ENCODE data around the gene ETV1.

Gene ETV1

DNA sequence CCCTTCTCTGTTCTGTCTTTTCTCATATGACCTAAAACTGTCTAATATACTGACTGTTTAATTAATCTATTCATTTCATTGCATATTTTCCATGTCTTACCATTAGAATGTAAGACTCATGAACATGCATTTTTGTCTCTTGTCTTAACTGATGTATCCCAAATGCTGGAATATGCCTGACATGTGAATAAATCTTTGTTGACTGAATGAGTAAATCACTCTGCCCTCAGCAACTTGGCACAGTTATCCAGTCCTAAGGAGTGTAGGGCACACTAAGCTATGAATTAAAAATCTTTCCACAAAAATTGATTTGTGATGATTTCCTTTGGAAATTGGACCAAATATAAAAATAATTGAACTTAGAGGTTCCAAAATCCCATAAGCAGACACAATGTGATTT is 111.3 kb downstream of the ETV1 start:
- no peak for DNase-seq

DNA sequence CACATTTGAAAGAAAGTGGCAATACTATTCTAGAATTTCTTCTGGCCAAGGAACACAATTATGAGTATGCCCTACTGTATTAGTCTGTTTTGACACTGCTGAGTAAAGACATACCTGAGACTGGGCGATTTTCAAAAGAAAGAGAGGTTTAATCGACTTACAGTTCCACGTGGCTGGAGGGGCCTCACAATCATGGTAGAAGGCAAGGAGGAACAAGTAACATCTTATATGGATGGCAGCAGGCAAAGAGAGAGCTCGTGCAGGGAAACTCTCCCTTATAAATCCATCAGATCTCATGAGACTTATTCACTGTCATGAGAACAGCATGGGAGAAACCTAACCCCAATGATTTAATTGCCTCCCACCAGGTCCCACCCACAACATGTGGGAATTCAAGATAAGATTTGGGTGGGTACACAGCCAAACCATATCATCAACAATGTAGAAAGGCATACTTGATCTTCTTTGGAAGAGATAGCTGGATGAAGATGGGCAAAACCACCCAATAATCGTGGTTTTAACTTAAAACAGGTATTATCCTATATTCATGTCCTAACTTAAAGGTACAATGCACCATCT is 113.9 kb downstream of the ETV1 start:
- no peak for DNase-seq

DNA sequence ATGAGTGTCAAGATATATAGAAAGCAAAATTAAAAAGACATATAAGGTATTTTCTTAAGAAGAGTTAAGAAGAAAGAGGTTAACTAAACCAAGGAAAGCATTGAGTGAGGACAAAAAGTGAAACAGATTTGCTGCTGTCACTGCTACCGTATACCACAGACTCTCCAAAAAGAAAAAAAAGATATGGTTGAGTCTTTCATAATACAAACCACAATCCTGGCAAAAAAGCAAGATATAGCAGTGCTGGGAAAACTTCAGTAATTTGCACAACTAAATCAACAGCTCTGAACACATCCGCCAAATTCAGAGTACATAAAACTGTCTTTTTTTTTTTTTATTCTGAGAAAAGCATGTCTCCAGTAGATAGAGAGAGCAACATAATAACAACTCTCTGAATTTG is 114.7 kb downstream of the ETV1 start:
- DNase-seq: no peak

DNA sequence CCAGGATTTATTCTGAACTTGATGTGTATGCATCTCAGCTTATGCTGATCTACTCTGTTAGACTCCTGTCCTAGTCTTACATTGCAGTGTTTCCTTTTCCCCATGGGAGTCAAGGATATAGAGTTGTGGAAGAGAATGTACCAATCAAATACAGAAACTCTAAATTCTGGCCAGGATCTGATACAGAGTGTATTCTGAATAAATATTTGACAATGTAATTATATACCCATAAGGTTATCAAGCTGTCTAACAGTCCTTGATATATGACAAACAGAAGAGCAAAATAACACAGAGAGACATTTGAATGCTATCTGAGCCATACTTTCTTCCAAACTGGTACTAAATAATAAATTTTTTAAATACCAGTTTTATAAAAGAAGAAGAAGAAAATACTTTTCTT is 116.8 kb downstream of the ETV1 start:
- no peak for DNase-seq

DNA sequence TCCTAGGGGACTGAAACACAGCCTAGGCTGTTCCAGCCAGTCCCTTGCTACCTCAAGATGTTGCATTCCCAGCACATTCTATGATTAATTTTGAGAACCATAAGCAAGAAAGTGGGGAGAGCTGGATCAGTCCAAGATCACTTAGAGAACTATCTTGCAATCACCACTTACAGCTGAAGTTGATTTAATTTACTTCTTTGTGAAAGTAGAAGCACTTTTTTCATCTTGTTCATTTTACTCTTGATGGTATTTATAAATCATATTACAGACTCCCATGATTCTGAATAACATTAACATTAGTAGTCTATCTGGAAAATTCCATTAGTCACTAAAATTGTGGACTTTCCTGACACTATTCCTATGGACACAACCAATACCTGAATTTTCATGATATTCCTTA is 118.5 kb downstream of the ETV1 start:
- DNase-seq: no peak

DNA sequence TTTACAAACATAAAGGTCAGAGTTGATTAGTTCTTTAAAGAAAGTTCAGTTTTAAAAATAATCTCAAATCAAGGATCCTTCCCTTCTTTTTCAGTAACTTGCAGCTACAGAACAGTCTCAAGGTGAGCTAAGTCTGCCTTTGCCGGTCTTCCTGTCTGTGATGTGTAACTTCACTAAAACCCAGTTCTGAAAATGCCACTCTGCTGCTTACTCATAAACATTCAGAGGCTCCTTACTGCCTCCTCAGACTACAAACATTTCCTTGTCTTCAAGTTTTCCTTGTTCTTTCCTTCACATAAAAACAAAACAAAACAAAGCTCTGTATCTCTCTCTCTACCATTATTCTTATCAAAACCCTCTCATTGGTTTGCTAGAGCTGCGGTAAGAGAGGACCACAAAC is 128.7 kb downstream of the ETV1 start:
- DNase-seq: no peak

DNA sequence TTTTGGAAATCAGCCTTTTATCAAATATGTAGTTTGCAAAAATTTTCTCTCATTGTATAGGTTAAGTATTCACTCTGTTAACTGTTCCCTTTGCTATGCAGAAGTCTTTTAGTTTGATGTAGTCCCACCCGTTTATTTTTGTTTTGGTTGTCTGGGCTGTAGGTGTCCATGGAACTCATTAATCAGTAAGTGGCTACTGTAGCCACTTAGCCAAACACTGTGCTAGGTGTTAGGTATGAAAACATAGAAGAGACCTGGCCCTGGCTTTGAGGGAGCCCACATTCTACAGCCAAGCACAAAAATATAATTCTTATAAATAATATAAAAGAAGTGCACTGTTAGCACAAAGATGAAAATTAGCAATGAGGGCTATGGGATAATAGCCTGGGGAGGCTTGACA is 133.5 kb downstream of the ETV1 start:
- peak; percentile 47 for DNase-seq

DNA sequence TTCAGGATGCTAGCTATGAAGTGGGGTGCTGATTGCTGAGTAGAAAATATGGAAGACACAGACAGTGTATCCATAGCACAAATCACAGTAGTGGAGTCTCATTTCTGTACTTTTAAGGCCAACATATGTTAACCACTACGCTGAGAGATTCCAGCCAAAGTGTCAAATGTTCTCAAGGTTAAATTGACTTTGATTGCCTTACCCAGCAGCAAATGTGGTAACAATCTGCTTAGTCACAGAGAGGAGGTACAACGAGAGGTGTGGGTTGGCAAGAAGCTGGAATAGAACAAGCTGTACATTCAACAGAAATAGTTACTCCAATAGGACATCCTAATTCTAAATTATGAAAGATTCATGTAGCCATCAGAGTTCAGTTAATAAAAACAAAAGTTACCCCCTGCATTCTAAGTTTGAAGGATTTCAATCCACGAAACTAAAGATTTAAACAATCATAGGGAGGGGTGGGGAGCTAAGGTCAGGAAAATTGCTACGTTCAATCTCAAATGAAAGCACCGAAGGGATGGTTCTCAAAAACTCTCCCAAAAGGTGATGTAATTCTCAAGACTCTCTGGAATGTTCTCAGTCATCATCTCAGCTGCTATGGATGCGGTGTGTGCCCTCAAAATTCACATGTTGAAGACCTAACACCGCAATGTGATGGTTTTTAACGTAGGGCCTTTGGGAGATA is 137.0 kb downstream of the ETV1 start:
- no peak for DNase-seq

DNA sequence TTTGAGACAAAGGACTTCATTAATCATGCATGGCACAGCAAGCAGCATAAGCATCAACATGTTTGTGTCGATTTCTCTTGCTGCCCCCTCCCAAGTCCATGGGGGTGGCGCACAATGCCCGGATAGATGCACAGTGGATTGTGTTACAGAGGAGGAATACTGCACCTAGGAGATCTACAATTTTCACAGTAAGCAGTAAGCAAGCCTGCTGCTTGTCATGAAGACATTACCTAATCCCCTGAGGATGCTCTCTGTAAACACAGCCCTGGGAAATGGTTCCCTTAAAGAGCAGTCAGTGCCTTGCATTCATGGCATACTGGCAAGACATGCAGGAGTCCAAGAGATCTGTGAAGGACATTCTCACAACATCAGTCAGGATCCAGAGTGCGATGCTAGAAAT is 137.7 kb downstream of the ETV1 start:
- no peak for DNase-seq

DNA sequence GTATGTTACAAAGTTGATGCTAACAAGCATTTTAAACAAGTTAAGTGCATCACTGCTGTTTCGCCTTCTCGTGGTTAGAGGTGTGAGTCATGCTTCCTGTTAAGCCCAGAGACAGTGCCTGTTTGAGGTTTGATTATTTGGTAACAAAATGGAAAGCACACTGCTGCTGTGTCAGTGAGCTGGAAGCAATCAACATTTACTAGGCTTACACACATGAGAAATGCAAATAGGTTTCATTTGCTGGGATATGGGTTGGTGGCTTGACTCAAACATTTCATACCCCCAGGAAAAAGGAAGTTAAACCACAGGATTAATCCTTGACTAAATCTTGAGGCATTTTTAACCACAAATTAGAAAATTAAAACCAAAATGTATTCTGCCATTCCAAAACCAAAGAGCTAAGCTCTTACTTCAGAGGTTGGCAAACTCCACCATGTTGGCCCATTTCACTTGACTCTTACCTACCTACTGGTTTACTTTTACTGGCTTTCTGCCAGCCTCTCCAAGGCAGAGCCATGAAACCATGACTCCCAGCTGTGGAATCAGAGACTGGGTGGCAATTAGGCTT is 139.2 kb downstream of the ETV1 start:
- peak; percentile 72 for DNase-seq

DNA sequence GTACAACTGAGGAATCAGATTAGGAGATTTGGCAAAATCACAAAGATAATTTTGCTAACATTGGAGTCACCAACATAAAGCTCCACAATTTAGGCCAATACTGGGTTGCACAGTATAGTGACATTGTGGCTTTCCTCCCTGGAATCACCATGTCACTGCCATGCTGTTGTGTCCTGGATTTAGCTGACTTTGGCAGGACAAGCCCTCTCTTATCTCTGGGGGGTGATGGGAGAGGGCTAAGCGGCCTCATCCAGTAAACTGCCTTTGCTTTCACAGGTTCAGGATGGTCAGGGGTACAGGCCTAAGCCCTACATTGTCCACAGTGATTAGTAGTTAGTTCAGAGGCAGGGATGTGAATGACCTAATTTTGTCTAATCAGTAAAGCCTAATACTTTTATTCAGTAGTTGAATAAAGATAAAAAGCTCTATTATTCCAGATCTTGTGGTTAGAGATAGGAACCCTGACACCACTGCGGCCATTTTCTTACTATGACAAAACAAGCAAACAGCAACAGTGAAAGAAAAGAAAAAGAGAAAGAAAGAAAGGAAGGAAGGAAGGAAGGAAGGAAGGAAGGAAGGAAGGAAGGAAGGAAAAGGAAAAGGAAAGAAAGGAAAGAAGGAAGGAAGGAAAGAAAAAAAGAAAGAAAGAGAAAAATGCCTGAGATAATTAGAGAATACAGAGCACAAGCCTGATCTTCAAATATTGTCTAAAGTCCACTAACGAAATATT is 140.1 kb downstream of the ETV1 start:
- DNase-seq: no peak

DNA sequence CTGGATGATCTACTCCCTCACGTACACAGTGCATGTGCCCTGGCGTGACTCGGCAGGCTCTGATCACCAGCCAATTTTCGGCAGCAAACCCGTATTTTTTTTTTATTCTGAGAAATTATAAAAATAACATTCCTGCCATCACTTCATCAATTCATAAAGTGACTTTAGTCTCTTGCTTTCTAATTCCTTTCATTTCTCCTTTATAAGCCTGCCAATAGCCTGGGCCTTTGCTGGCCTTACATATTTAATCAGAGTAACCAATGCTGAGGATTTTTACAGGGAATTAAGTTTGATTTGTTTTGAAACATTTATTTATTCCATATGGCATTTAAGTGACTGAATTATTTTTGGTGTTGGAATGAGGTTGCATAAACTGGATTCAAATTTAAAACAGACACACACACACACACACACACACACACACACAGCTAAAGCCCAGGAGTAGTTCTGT is 140.8 kb downstream of the ETV1 start:
- DNase-seq: no peak

DNA sequence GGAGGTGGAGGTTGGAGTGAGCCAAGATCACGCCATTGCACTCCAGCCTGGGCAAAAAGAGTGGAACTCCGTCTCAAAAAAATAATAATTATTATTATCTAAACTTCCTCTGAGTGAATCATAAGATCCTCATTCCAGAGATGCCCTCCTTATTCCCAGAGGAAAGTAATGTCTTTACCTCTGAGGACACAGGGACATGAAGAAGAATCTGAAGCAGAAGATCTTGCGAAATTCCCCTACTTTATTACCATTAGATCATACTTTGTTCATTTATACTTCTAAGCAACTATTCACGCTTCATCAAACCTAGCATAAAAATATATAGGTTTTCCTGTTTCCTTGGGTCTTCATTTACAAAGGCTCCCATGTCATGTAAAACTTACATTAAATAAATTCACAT is 143.1 kb downstream of the ETV1 start:
- DNase-seq: no peak

DNA sequence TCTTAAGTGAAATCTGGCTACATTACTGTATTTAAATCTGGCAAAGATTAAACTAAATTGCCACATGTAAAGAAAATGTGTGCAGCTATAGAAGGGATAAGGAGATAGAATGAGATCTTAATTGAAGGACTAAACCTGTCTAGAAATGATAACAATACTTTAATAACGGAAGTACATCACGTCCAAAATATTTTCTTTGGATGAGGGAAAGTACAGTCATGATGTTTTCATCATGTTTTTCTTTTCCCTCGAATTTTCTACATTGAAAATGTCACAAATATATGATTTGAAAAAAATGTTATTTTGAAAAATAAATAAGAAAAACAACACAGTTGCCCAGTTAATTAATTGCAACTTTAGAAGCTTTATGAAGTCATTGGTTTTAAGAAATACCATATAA is 143.9 kb downstream of the ETV1 start:
- DNase-seq: no peak

DNA sequence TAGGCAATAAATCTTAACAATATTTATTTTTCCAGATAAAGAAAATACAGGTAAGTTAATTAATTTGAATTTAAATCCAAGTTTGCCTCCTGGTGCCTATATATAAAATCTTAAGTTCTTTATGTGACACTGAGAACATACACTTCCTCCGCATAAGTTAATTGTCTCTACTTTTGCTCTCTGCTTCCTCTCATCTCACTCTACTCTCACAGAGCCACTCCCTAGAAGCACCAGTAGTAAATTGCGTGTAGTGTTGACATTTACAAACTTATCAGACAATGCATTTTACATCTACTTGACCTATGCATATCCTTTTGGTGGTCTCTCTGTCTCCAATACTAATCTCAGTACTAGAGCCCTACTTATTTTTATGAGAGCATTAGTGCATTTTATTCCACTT is 144.5 kb downstream of the ETV1 start:
- no peak for DNase-seq

DNA sequence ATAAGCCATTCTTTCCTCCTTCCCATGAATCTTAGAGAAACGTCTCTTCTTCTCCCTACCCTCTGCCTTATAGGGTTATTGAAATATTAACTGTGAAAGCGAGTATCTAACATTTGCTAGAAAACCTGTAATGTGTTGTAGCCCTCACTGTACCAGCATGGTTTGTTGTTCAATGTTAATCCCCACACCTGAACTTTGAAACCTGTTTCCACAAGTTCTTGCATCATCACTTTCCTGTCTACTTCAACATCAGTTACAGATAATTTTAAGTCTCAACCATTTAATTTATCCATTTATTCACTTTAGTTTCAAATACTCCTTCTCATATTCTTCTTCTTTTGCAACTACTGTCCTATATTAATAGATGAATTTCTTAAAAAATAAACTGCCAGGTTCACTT is 148.2 kb downstream of the ETV1 start:
- no peak for DNase-seq
